Pancreas (tissue), 10 donors: ENCODE measurements around the gene ITPKB. TPM values are rescaled to one million over a fixed set of nuclear protein-coding genes. Genes with fewer than 3 reads are reported as not detected.

ENCODE experiments used
- ATAC-seq, 4 donors: fragments of 200-7000 bp; cut with Tn5 transposase; one replicate each; pipeline versions ENCODE4 v1.8.0 to v1.9.1; 2020; ENCODE audit warnings: mild to moderate bottlenecking in 4 of 4, moderate library complexity in 4 of 4
- DNase-seq, 6 donors: peaks; one replicate each; pipeline ENCODE4 v3.0.0-alpha.2; 2020
- FAIRE-seq: peaks from 2 replicates; lab custom pipeline; 2012; peaks lifted over from hg19 to GRCh38; lab: Jason Lieb, UNC
- H3K27ac ChIP-seq, 4 donors: fragments of 200-600 bp; sonication (generic); 1 replicate in 3 of 4; 2 replicates in 1 of 4; pipeline versions ENCODE4 v1.5.0 to v1.8.0; 2020
- H3K27me3 ChIP-seq, 4 donors: fragments of 200-600 bp; one replicate each; pipeline ENCODE4 v1.8.0; 2021
- H3K36me3 ChIP-seq, 3 donors: fragments of 200-600 bp; sonication (generic) in 1 of 3; one replicate each; pipeline versions ENCODE4 v1.5.0 to v1.8.0; 2020 to 2021
- H3K4me1 ChIP-seq, 3 donors: fragments of 200-600 bp; one replicate each; pipeline ENCODE4 v1.8.0; 2021
- H3K4me3 ChIP-seq, 4 donors: fragments of 200-600 bp; sonication (generic) in 2 of 4; one replicate each; pipeline versions ENCODE4 v1.5.0 to v1.8.0; 2020 to 2021
- H3K9me3 ChIP-seq, 4 donors: fragments of 200-600 bp; one replicate each; pipeline ENCODE4 v1.8.0; 2021
- WGBS, 2 donors: extraction: QIAGEN DNeasy Blood & Tissue Kit; methylation state at CpG; one replicate each; pipeline ENCODE4 v1.1.7; 2013; 5-methylcytosine and 5-hydroxymethylcytosine counted together
- intact Hi-C, 3 donors: fragments of 100-400 bp; cut with DNase I; formaldehyde crosslinking; loops; one replicate each; pipeline versions ENCODE4 v1.11.1 to v1.14.2; 2022
- polyA plus RNA-seq, 2 donors: library from polyadenylated mRNA; stranded (reverse); fragments of 200-250 nt; gene quantifications; one replicate each; pipeline ENCODE4 v1.2.3, GENCODE V29; 2013
- total RNA-seq, 6 donors: library from RNA; stranded (reverse); fragmentation: NEBNext Ultra II Directional in 4 of 6; extraction: Animal tissue kit (Norgen Biotek cat#: 25700) in 4 of 6; gene quantifications; one replicate each; pipeline versions ENCODE4 v1.2.1 to v1.2.4, GENCODE V29; 2021 to 2023
- TF ChIP-seq, protein P1 (sequence below), 4 donors: fragments of 200-600 bp; sonication (generic) in 3 of 4; IDR thresholded peaks; one replicate each; pipeline versions ENCODE4 v1.5.0 to v1.8.0; 2021; ENCODE audit warnings: antibody characterized with exemption in 4 of 4
- donor health status: healthy with polysubstance abuse.
- donor health status: DM: no; HTN: no; CAD: no; lungs with moderate emphysema.
- donor health status: DM: no; HTN: no; CAD: no.
- donor health status: control.
- donor health status: control.
- donor health status: Bipolar disorder and iron deficiency.
- donor health status: DM: yes; HTN: yes; CAD: no.
- donor health status: DM: no; HTN: no; CAD: no.
- donor health status: DM: no; HTN: no; CAD: no.
- donor health status: DM: yes; HTN: yes; CAD: no.

The ITPKB gene
- total and polyA plus RNA-seq, 8 donors: 3.8 to 13.9 (median 5.5) TPM

DNA sequence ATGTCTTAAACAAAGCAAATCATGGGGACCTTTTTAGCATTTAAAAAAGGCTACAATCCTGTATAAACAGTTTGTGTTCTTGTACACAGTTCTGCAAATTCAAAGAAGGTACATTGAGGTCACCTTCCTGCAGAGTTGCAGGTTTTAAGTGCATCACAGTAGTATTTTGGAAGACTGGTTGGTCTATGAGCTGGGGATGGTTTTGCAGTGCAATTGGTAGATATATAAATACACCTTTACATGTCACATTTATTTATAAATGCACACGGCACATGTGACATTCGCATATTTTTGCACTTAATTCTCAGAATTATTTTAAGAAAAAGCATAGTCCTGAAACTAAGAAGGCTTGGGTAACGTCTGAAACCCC is 599 bp upstream of the ITPKB start:
- Histone ChIP-seq H3K4me1 (peaks cover 0 to 12% (median 4%) of the 10 kb centered on the region in 3 donors), H3K36me3 (no peaks in the 10 kb centered on the region), H3K9me3 (no peaks in the 10 kb centered on the region), H3K27me3 (no peaks in the 10 kb centered on the region), H3K27ac (peak overlapping the region in 2 of 4 donors; percentile 63 to 80), H3K4me3 (peak overlapping the region in 3 of 4 donors; percentile 69 to 87 (median 77))
- intact Hi-C loops: no loop called here
- no peak for FAIRE-seq
- no peak for DNase-seq
- WGBS, 2 donors: 72 to 89% methylated on average over 3 of the region's 3 CpGs
- no peak for ATAC-seq
- TF ChIP-seq, protein P1, sequence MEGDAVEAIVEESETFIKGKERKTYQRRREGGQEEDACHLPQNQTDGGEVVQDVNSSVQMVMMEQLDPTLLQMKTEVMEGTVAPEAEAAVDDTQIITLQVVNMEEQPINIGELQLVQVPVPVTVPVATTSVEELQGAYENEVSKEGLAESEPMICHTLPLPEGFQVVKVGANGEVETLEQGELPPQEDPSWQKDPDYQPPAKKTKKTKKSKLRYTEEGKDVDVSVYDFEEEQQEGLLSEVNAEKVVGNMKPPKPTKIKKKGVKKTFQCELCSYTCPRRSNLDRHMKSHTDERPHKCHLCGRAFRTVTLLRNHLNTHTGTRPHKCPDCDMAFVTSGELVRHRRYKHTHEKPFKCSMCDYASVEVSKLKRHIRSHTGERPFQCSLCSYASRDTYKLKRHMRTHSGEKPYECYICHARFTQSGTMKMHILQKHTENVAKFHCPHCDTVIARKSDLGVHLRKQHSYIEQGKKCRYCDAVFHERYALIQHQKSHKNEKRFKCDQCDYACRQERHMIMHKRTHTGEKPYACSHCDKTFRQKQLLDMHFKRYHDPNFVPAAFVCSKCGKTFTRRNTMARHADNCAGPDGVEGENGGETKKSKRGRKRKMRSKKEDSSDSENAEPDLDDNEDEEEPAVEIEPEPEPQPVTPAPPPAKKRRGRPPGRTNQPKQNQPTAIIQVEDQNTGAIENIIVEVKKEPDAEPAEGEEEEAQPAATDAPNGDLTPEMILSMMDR (IDR thresholded peaks at IDR 0.05): no peak

GRCh38 chr1:226738421-226738994 is 574 bp downstream of the ITPKB start:
- 0% methylated on average over 49 to 52 of the region's 52 CpGs for WGBS, 2 donors
- ATAC-seq (peak; percentile 68 to 82 (median 73)), DNase-seq (peak; percentile 17 to 78 (median 44)), FAIRE-seq (no peak)
- H3K27me3 ChIP-seq: no peaks in the 10 kb centered on the region
- no peaks in the 10 kb centered on the region for H3K9me3 ChIP-seq
- intact Hi-C loops: no loop called here
- TF ChIP-seq, protein P1 (IDR thresholded peaks at IDR 0.05): no peak
- peaks cover 0 to 17% (median 4%) of the 10 kb centered on the region in 3 donors for H3K4me1 ChIP-seq
- H3K4me3 ChIP-seq: peak overlapping the region; percentile 65 to 87 (median 73)
- no peaks in the 10 kb centered on the region for H3K36me3 ChIP-seq
- H3K27ac ChIP-seq: peak overlapping the region; percentile 43 to 80 (median 60)

GRCh38 chr1:226737819-226738420 is 1.2 kb downstream of the ITPKB start:
- DNase-seq: peak; percentile 41 to 87 (median 57)
- peak; percentile 64 to 77 (median 76) for ATAC-seq
- TF ChIP-seq, protein P1 (IDR thresholded peaks at IDR 0.05): no peak
- H3K27me3 ChIP-seq: no peaks in the 10 kb centered on the region
- no peaks in the 10 kb centered on the region for H3K36me3 ChIP-seq
- intact Hi-C loops: no loop called here
- peak overlapping the region; percentile 23 to 80 (median 60) for H3K27ac ChIP-seq
- H3K4me1 ChIP-seq: peaks cover 0 to 17% (median 4%) of the 10 kb centered on the region in 3 donors
- H3K9me3 ChIP-seq: no peaks in the 10 kb centered on the region
- H3K4me3 ChIP-seq: peak overlapping the region; percentile 65 to 87 (median 73)
- WGBS, 2 donors: 2% methylated on average over 49 of the region's 49 CpGs
- no peak for FAIRE-seq

DNA sequence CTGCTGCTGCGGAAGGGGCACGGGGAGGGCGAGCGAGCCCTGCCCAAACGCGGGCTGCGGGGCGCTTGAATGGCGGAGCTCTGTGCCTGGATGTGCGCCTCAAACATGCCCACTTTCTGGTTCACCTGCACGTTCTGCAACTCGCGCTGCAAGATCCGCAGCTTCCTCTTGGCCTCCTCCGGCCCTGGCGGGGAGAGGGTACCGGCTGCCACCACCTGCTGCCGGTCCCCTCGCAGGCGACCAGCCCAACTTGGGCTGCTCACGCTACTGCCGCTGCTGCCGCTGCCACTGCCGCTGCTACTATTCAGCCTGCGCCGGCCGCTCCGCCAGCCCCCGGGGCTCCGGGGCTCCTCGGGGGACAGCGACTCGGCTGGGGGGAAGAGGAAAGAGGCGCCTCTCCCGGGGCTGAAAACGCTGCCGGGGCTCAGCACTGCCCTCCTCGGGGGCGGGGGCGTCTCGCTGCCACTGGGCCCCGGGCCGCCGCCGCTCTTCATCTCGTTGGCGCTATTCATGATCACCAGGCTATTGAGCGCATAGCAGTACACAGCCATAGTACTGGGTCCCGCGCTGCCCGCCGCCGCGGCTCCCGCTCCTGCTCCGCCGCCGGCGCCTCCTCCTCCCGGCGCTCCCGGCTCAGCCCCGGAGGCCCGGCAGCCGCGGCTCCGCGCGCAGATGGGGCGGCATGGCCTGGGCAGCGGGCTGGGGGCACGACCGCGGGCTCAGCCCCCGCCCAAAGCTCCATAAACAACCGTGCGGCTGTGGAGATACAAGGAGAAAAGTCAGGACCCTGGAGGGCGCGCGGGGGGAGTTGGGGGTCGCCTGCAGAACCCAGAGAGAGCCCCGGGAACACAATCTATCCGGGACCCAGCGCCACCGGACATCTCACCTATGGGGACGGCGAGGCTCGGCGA is 1.9 kb downstream of the ITPKB start:
- Histone ChIP-seq H3K27me3 (no peaks in the 10 kb centered on the region), H3K4me1 (peaks cover 0 to 17% (median 4%) of the 10 kb centered on the region in 3 donors), H3K9me3 (no peaks in the 10 kb centered on the region), H3K27ac (peak overlapping the region in 2 of 4 donors; percentile 63 to 80), H3K4me3 (peak overlapping the region; percentile 65 to 87 (median 73)), H3K36me3 (no peaks in the 10 kb centered on the region)
- FAIRE-seq (no peak), ATAC-seq (peak in 3 of 4 donors; percentile 9 to 40 (median 10)), DNase-seq (peak in 5 of 6 donors; percentile 19 to 79 (median 40))
- WGBS, 2 donors: 35 to 46% methylated on average over 87 to 89 of the region's 89 CpGs
- intact Hi-C loops: no loop called here
- TF ChIP-seq, protein P1 (IDR thresholded peaks at IDR 0.05): no peak
